WERI-Rb-1 (cell line): ENCODE measurements around the gene GRIN2C.

Experiments used
- DNase-seq: peaks from one replicate; pipeline ENCODE4 v3.0.0-alpha.2; 2020
- H3K27ac ChIP-seq: fragments of 250-450 bp; sonication (Bioruptor Pico); 2 replicates; pipeline ENCODE4 v1.5.1; 2020; ENCODE audit warnings: mild to moderate bottlenecking, moderate library complexity
- H3K27me3 ChIP-seq: fragments of 250-450 bp; sonication (Bioruptor Pico); 2 replicates; pipeline ENCODE4 v1.5.1; 2021; ENCODE audit warnings: mild to moderate bottlenecking, low read depth, moderate library complexity; ENCODE audit not compliant: insufficient read depth, severe bottlenecking
- H3K36me3 ChIP-seq: fragments of 250-450 bp; sonication (Bioruptor Pico); 2 replicates; pipeline ENCODE4 v1.5.1; 2020; ENCODE audit warnings: mild to moderate bottlenecking, moderate library complexity
- H3K4me3 ChIP-seq: 2 replicates; pipeline ENCODE4 v1.5.1; 2011; ENCODE audit warnings: low read depth, mild to moderate bottlenecking, control low read depth, low read length
- H3K9me3 ChIP-seq: fragments of 250-450 bp; sonication (Bioruptor Pico); 2 replicates; pipeline ENCODE4 v1.5.1; 2021; ENCODE audit warnings: mild to moderate bottlenecking, moderate library complexity; ENCODE audit not compliant: severe bottlenecking
- CTCF ChIP-seq: IDR thresholded peaks from 2 replicates; pipeline ENCODE4 v1.5.1; 2011; ENCODE audit warnings: low read depth, mild to moderate bottlenecking, control low read depth, inconsistent platforms, low read length

The GRIN2C gene

GRCh38 chr17:74903034-74903433 lies 43.3 kb upstream of the GRIN2C start:
- Histone ChIP-seq H3K4me3 (no peak overlapping the region), H3K27me3 (no peaks in the 10 kb centered on the region), H3K36me3 (no peaks in the 10 kb centered on the region), H3K27ac (no peak overlapping the region), H3K9me3 (no peaks in the 10 kb centered on the region)
- TF ChIP-seq CTCF, result no peak
- no peak for DNase-seq

- no peak overlapping the region for H3K27ac ChIP-seq
- H3K36me3 ChIP-seq, result no peaks in the 10 kb centered on the region
- H3K9me3 ChIP-seq, result no peaks in the 10 kb centered on the region
- TF ChIP-seq CTCF, result no peak
- no peaks in the 10 kb centered on the region for H3K27me3 ChIP-seq
- H3K4me3 ChIP-seq, result no peak overlapping the region
- DNase-seq, result no peak
Measured at GRCh38 chr17:74901353-74902135, 41.9 kb upstream of the GRIN2C start.

GRCh38 chr17:74900208-74900607 lies 40.5 kb upstream of the GRIN2C start:
- no peak for TF ChIP-seq CTCF
- no peaks in the 10 kb centered on the region for H3K9me3 ChIP-seq
- H3K27ac ChIP-seq, result no peak overlapping the region
- DNase-seq, result no peak
- H3K36me3 ChIP-seq, result no peaks in the 10 kb centered on the region
- no peaks in the 10 kb centered on the region for H3K27me3 ChIP-seq
- no peak overlapping the region for H3K4me3 ChIP-seq

- Histone ChIP-seq H3K27ac (no peak overlapping the region), H3K4me3 (no peak overlapping the region), H3K27me3 (peaks cover under 1% of the 10 kb centered on the region), H3K36me3 (no peaks in the 10 kb centered on the region), H3K9me3 (no peaks in the 10 kb centered on the region)
- no peak for DNase-seq
- no peak for TF ChIP-seq CTCF
Measured at GRCh38 chr17:74898376-74898946, 38.8 kb upstream of the GRIN2C start.

- TF ChIP-seq CTCF, result no peak
- no peak overlapping the region for H3K4me3 ChIP-seq
Measured at GRCh38 chr17:74893936-74894671, 34.4 kb upstream of the GRIN2C start.

More at GRCh38 chr17:74893936-74894671, 34.4 kb upstream of the GRIN2C start:
- Histone ChIP-seq H3K36me3 (no peaks in the 10 kb centered on the region), H3K9me3 (no peaks in the 10 kb centered on the region), H3K27ac (no peak overlapping the region), H3K27me3 (peaks cover 6% of the 10 kb centered on the region)
- DNase-seq, result no peak
